HepG2 (cell line): ENCODE measurements around the gene PYGL. TPM values are rescaled to one million over a fixed set of nuclear protein-coding genes. Genes with fewer than 3 reads are reported as not detected.

Source experiments
- BCLAF1 ChIP-seq: fragments of 450-650 bp; IDR thresholded peaks from 2 replicates; pipeline ENCODE4 v1.6.1; 2017; ENCODE audit warnings: mild to moderate bottlenecking
- CEBPB ChIP-seq: IDR thresholded peaks from 2 replicates; pipeline ENCODE4 v1.6.1; 2011; ENCODE audit warnings: low read depth, low read length, improper control_type of control experiment, borderline replicate concordance
- DDIT3 ChIP-seq: sonication (generic); formaldehyde crosslinking; IDR thresholded peaks from 2 replicates; pipeline ENCODE4 v1.4.0; 2020; ENCODE audit warnings: mild to moderate bottlenecking, missing genetic modification reagents
- IRF1 ChIP-seq: sonication (generic); formaldehyde crosslinking; IDR thresholded peaks from 2 replicates; pipeline ENCODE4 v1.4.0; 2020; ENCODE audit warnings: low read depth, mild to moderate bottlenecking, missing genetic modification reagents
- MLX ChIP-seq: IDR thresholded peaks from 2 replicates; pipeline ENCODE4 v1.6.1; 2016
- SIX4 ChIP-seq: sonication (generic); formaldehyde crosslinking; IDR thresholded peaks from 2 replicates; pipeline ENCODE4 v1.4.0; 2020; ENCODE audit warnings: missing genetic modification reagents
- TERF1 ChIP-seq: sonication (generic); formaldehyde crosslinking; IDR thresholded peaks from 2 replicates; pipeline ENCODE4 v1.8.0; 2022; ENCODE audit warnings: mild to moderate bottlenecking, missing genetic modification reagents, moderate library complexity
- ZFAT ChIP-seq: sonication (generic); formaldehyde crosslinking; conservative IDR thresholded peaks from 2 replicates; pipeline ENCODE4 v1.8.1; 2023; ENCODE audit warnings: missing genetic modification reagents, inconsistent platforms
- ZNF441 ChIP-seq: sonication (generic); formaldehyde crosslinking; IDR thresholded peaks from 2 replicates; pipeline ENCODE4 v1.7.0; 2021; ENCODE audit warnings: missing genetic modification reagents, borderline replicate concordance
- ZNF460 ChIP-seq: sonication (generic); formaldehyde crosslinking; IDR thresholded peaks from 2 replicates; pipeline ENCODE4 v1.5.1; 2020; ENCODE audit warnings: missing genetic modification reagents, mild to moderate bottlenecking, borderline replicate concordance
- ZNF484 ChIP-seq: sonication (generic); formaldehyde crosslinking; IDR thresholded peaks from 2 replicates; pipeline ENCODE4 v1.5.1; 2020; ENCODE audit warnings: mild to moderate bottlenecking, low read depth, missing genetic modification reagents, borderline replicate concordance
- ZNF644 ChIP-seq: IDR thresholded peaks from 2 replicates; pipeline ENCODE4 v1.6.1; 2016; ENCODE audit warnings: low read depth
- ZNF704 ChIP-seq: sonication (generic); formaldehyde crosslinking; IDR thresholded peaks from 2 replicates; pipeline ENCODE4 v1.8.1; 2023; ENCODE audit warnings: mild to moderate bottlenecking, inconsistent platforms, moderate library complexity, missing genetic modification reagents, borderline replicate concordance
- ZNF75D ChIP-seq: sonication (generic); formaldehyde crosslinking; IDR thresholded peaks from 2 replicates; pipeline ENCODE4 v1.8.1; 2023; ENCODE audit warnings: missing genetic modification reagents, mild to moderate bottlenecking, borderline replicate concordance
- ZSCAN5A ChIP-seq: sonication (generic); formaldehyde crosslinking; IDR thresholded peaks from 2 replicates; pipeline ENCODE4 v1.8.0; 2022; ENCODE audit warnings: mild to moderate bottlenecking, missing genetic modification reagents, borderline replicate concordance
- polyA plus RNA-seq, 8 experiments: library from polyadenylated mRNA; depleted of rRNA in 3 of 8; stranded (reverse) in 7 of 8; unstranded in 1 of 8; fragments of >200 nt; fragmentation: Illumina TruSeq in 4 of 8; extraction: Trizol in 4 of 8; gene quantifications; 2 replicates each; pipeline versions ENCODE4 v1.2.1 to v1.2.3, GENCODE V29; 2011 to 2016; ENCODE audit warnings: low read depth in 4 of 8, missing spikeins in 1 of 8, mixed read lengths in 1 of 8; ENCODE audit not compliant: insufficient read depth in 1 of 8
- total RNA-seq, 5 experiments: library from RNA; depleted of rRNA; stranded (reverse); fragments of >200 nt; fragmentation: Illumina TruSeq; extraction: Trizol; gene quantifications; 2 replicates each; pipeline ENCODE4 v1.2.3, GENCODE V29; 2016; ENCODE audit warnings: low read depth in 1 of 5

PYGL gene
- total and polyA plus RNA-seq, 2 of the 13 experiments (the other 11 are each of a cell fraction or from before 2014, with no cell fraction given) = 98.4 to 110 TPM

- TF ChIP-seq MLX (CRISPR knock-in tag) (no peak), SIX4 (CRISPR knock-in tag) (no peak), BCLAF1 (no peak), TERF1 (CRISPR knock-in tag) (no peak), ZNF644 (CRISPR knock-in tag) (no peak), ZNF704 (no peak), IRF1 (CRISPR knock-in tag) (no peak), ZNF75D (CRISPR knock-in tag) (no peak), ZNF460 (no peak), CEBPB (no peak), ZSCAN5A (no peak), ZFAT (CRISPR knock-in tag) (no peak), ZNF484 (CRISPR knock-in tag) (no peak), ZNF441 (CRISPR knock-in tag) (no peak), DDIT3 (no peak)
These were observed 881 bp downstream of the PYGL start (continued) for GRCh38 chr14:50943261-50943942.
